GM12873 (cell line): ENCODE results near the gene UBXN11.

Experiments
- TF ChIP-seq, protein P1 (sequence below): IDR thresholded peaks from 2 replicates; pipeline ENCODE4 v1.5.1; 2012; ENCODE audit warnings: low read depth, mild to moderate bottlenecking, moderate library complexity, low read length, control low read depth; ENCODE audit not compliant: insufficient read depth; ENCODE audit errors: missing control alignments

Gene UBXN11

DNA sequence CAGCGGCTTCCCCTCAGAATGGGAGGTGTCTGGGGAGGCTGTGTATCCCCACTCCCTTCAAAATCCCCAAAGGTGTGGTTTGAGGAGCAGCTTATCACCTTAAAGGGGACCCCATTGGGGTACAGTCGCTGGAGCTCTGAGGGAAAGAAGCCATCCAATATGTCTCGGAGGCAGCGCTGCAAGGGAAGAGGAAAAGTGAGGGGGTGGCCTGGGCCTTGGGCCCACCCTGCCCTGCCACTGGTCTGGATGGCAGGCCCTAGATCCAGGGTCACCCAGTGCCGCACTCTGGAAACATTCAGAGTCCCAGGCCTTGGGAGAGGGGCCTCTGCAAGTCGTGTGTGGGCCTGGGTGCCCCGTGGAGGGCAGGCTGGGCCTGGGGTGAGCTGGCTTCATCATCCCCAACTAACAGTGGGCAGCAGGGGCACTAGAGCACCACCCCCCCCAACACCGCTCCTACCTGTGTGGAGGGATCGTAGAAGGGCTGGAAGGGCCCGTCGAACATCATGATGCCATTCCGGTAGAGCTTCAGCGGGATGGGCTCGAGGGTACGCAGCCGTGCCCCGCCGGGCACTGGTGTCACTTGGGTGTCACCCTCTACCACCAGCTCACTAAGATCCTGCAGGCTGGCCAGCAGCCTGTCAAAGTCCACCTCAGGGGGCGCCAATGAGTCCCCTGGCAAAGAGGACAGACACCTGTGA, 20.9 kb downstream of the UBXN11 start:
- TF ChIP-seq, protein P1, sequence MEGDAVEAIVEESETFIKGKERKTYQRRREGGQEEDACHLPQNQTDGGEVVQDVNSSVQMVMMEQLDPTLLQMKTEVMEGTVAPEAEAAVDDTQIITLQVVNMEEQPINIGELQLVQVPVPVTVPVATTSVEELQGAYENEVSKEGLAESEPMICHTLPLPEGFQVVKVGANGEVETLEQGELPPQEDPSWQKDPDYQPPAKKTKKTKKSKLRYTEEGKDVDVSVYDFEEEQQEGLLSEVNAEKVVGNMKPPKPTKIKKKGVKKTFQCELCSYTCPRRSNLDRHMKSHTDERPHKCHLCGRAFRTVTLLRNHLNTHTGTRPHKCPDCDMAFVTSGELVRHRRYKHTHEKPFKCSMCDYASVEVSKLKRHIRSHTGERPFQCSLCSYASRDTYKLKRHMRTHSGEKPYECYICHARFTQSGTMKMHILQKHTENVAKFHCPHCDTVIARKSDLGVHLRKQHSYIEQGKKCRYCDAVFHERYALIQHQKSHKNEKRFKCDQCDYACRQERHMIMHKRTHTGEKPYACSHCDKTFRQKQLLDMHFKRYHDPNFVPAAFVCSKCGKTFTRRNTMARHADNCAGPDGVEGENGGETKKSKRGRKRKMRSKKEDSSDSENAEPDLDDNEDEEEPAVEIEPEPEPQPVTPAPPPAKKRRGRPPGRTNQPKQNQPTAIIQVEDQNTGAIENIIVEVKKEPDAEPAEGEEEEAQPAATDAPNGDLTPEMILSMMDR: peak; percentile 67

DNA sequence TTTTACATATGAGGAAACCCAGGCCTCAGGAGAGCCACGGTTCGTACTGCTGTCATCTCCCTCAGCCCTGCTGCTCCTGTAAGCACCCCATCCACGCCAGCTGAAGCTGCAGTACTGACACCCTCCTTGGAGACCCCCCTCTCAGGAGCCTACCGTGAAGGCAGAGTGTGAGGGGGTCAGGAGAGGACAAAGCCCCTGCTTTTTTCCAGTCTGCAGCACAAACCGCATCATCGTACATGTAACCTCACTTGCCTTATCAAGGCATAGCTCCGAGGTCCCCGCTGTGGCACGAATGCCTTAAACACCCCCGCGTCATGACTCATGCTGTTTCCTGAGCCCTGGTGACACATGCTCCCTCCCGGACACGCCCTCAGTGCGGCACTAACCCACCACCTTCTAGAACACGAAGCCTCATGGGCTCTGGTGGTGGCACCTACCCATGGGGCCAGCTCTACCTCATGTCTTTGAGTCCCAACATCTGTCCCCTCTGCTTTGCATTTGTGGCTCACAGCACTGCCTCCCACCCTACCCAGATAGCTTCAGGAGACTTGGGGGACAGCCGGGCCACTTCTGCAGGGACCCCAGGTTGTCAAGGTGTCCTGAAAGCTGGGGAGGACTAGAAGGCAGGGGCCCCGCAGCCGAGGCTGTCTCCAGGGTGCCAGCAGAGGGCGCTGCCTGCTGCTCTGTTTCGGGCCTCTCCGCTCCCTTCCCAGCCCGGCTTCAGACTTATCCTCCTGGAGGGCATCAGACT, 21.7 kb downstream of the UBXN11 start:
- TF ChIP-seq, protein P1: peak; percentile 95

DNA sequence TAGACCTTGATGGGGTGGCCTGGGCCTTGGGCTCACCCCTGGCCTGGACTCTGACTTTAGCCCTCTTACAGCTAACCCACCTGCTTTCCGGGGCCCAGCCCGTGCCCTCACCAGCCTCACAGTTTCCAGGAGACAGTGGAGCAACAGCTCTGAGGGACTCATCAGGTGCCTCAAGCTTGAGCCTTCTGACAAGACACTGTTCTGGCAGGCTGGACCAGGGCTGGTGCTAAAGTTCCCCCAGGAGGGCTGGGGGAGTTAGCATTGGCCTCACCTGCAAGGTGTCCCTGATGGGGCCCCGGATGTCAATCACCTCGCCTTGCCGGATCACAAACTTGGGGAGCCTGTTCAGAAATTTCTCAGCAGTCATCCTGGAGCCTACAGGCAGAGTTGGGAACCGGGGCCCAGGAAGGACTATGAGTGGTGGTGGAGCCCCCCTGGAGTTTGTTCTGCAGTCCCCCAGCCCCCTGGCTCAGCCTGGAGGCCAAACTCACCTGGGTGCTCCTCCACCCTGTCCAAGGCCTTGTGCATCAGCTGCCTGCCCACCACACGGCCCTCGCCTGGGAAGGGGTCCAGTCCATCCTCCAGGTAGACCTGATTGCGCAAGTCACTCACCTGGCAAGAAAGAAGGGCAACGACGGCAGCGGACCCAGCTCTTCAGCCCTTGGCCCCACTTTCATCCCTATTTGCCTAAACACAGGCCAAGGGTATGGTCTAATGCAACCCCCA, 22.4 kb downstream of the UBXN11 start:
- TF ChIP-seq, protein P1: no peak

DNA sequence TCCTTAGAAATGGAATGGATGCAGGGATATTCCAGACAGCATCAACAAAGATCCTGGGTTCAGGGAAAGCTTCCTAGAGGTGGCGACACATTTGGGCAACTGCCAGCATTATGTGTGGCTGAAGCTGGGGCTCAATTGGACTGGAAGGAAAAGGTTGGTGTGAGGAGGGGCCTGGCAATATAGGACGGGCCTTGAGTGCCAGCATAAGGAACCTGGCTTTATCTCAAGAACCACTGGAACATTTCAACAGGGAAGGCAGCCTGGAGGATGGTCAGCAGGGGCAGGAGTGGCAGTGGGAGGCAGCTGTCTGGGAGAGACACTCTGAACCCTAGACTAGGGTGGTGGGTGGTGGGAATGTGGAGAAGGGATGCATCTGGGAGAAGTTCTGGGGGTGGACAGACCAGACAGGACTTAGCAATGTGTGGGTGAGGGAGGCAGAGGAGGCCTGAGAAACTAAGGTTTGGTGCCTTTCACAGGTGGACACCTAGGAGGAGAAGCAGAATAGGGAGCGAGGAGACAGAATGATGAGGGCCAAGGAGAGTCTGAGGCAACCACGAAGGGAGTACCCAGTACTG, 23.1 kb downstream of the UBXN11 start:
- TF ChIP-seq, protein P1: no peak

DNA sequence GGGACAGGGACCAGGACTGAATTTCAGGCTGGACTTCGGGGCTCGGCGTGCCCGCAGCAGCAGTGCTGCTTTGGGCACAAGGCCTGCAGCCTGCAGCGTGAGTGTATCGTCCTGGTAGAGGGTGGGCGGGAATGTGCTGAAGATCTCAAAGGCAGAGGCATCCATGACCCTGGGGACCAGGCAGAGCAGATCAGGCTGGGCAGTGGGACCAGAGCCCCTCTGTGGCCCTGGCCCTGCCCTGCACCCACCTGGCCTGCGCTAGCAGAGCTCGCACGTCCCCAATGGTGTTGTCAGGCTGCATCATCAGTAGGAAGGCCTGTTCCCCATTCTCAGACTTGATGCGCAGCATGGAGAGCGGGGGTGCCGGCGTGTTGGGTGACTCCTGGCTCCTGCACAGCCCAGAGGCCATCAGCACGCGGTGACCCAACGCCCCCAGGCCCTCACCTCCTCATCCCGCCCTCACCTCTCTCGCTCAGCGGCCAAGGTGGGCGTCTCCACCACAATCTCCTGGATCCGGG, 24.0 kb downstream of the UBXN11 start:
- TF ChIP-seq, protein P1: no peak

DNA sequence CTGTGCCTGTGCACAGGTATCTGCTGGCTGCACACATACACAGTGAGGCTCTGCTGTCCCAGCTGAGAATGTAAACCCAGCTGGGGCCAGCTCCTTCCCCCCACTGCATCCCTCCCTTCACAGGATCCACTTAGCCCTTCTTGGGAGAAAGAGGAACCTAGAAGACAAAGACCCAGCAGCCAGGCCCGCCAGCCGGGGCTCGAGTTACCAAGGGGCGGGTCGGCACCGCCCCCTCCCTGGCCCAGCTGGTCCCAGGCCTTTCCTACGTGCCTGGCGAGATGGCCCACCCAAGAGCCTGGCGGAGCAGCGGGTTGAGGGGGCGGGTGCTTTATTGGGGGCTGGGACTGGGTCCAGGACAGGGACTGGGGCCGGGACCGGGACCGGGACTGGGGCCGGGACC, 24.5 kb downstream of the UBXN11 start:
- TF ChIP-seq, protein P1: no peak
